ENCODE results near the gene ACTN4.

GRCh38 chr19:38663156-38663651, 15.8 kb downstream of the ACTN4 start:
- TF ChIP-seq IKZF1 (conservative IDR thresholded peaks at IDR 0.05) (no peak), RAD21 (IDR thresholded peaks at IDR 0.05; ENCODE audit: insufficient read depth, low read depth, low read length) (no peak), CREB1 (IDR thresholded peaks at IDR 0.05; ENCODE audit: low read depth) (no peak), SMC3 (IDR thresholded peaks at IDR 0.05; ENCODE audit: borderline replicate concordance, low read length) (no peak), RFX5 (IDR thresholded peaks at IDR 0.05; ENCODE audit: low read depth, low read length) (no peak), RELA (IDR thresholded peaks at IDR 0.05; ENCODE audit: borderline replicate concordance, partially characterized antibody) (no peak)

All from GM12878 (cell line).